HG03064 (cell line): ENCODE data around the gene LAPTM5.
"Not testable (repeated sequence)": the region's sequence is repeated elsewhere in the genome, so short reads cannot be mapped to it uniquely, and the experiment has no call there.

Experiments used
- ATAC-seq: cut with Tn5 transposase; IDR thresholded peaks from one replicate; pipeline ENCODE4 v1.9.1; 2021; ENCODE audit warnings: low read depth; ENCODE audit not compliant: unreplicated experiment

LAPTM5 gene

DNA sequence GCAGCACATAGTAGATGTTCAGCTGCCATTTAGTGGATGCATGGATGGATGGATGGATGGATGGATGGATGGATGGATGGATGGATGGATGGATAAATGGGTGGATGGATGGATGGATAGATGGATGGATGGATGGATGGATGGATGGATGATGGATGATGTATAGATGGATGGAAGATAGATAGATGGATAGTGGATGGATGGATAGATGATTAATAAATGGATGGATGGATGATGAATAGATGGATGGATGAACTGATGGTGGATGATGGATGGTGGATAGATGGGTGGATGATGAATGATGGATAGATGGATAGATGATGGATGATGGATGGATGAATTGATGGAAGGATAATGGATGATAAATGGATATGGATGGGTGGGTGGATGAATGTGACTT, 54.8 kb downstream of the LAPTM5 start:
- no peak for ATAC-seq

DNA sequence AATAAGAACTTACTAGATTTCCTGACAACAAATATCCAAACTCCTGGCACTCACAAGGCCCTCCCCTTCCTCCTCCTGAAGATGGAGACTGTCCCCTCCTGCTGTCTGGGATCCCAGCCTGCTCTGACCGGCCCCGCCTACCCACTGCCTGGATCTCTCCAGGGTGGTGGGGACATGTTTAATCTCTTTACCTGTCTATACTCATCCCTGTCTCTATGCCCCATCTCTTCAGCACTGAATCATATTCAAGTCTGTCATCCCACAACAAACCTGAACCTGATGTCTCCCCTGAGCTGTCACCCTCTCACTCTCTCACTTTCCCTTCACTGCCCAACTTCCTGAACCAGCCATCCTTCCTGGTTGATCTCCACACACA, 56.3 kb downstream of the LAPTM5 start:
- ATAC-seq = no peak

DNA sequence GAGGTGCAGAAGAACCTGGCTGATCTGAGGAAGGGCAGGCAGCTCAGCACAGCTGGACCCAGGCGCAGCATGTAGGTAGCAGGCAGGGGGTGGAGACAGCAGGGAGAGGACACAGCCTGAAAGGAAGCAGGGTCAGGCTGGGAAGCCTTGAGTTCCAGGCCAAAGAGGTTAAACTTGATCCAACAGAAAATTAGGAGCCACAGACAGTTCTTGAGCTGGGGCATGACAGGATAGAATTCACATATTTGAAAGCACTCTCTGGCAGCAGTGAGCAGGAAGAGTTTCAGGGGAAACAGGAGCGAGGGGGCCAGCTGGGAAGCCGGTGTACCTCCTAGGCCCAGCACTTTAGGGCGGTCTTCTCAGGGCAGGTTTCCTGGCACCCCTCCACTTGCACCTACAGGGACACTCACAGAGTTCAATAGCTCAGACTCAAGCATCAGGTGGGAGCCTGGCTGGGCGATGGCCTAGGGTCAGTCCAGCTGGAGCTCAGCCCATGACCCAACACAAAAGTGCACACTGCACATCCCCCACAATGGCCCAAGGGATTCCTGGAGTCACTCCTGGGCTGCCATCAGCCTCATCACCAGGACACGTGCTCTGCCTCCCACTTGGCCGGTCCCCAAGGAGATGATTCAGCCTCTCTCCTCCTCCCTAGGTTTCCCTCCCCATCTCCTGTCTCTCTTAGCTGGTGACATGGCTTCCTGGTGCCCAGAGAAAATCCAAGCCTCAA, 56.9 kb downstream of the LAPTM5 start:
- ATAC-seq = no peak

DNA sequence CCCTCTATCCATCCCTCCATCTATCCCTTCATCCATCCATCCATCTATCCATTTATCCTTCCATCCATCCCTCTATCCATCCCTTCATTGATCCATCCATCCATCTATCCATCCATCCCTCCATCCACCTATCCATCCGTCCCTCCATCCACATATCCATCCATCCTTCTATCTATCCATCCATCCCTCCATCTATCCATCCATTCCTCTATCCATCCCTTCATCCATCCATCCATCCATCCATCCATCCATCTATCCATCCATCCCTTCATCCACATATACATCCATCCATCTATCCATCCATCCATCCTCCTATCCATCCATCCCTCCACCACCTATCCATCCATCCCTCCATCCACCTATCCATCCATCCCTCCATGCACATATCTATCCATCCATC, 57.8 kb downstream of the LAPTM5 start:
- no peak for ATAC-seq

DNA sequence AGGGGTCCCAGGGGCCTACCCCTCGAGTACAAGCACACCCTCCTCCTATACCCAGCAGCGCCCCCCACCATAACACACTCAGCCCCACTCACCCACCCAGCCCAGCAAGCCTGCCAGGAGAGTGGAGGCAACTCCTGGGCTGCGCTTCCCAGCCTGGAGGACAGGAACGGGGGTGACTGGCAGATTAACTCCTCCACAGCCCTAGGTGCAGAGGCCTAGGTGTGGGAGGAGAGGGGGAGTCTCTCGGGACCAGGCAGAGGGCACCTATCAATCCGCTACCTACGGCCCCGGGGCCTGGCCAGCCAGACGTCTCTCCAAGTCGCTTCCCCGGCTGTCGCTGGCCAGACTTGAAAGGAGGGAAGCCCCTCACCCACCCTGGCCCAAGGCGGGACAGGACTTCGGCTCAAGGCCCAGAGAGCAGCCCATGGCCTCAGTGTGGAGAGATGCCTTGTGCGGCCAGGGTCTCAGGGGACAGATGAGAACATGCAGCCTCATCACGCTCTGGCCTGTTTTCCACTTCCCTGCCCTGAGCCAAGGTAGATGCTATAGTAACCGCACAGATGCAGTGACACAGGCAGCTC, 59.1 kb downstream of the LAPTM5 start:
- no peak for ATAC-seq

DNA sequence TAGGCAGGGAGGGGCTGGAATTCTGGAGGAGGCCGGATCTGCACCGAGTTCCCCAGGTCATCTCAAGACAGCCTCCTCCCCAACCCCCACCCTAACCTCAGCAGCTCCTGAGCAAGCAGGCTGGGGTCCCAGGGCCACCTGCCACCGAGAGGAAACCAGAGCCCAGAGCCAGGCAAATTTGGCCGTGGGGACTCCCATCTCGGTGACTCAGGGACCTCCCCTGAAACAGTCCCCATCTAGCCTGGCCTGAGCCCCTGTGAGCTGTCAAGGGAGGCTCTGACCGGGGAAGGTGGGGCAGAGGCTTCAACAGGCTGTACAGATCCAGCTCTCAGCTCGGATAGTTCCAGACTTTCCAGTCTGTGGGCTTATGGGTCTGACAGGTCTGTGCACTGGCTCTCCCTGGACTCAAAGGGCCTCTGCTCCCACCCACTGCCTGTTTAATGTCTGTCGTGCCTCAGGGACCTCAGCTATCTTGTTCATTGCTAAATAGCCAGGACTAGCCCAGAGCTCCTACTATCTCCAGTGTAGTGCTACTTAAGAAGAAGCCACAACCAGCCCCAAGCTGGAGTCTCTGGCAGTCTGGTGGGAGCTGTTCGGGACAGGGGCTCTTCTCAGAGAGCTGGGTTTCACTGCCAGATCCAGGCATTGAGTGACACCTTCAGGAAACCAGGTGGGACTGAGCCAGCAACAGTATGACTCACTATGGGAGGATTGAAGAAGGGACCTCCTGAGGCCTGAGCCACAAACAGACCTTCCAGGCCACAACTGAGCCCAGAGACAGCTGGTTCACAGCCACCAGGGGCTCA, 59.8 kb downstream of the LAPTM5 start:
- ATAC-seq = no peak

DNA sequence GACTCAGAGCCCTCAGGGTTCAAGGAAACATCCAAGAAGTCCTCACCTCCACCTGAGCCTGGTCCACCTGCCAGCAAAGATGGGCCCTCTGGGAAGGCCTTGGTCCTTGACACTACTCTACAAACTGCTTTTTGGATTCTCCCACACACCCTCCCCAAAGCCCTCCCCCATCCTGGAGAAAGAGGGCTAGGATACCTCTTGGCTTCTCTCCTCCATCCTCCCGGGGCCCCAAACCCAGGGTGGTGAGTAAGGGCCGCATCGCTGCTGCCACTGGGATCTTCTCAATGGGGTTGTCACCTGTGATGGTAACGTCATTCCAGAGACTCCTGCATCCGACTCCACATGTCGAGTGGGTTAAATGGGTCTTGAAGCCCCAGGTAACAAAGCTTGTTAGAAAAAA, 60.7 kb downstream of the LAPTM5 start:
- ATAC-seq = no peak

DNA sequence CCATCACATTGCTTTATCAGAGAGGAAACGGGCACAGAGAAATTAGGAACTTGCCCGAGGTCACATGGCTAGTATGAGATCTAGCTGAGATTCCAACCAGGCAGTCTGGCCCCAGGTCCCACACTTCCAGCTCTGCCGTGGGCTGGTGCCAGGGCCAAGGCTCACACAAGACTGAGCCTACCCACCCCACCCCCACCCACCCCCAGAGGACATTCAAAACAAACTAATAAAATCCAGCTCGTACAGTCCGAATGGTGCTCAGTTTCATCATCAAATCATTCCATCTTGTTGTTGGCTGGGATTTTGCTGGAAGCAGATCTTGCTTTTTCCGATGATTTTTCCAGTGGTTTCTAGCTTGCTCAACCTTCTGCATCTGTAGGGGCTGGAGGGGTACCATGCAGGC, 62.1 kb downstream of the LAPTM5 start:
- no peak for ATAC-seq

DNA sequence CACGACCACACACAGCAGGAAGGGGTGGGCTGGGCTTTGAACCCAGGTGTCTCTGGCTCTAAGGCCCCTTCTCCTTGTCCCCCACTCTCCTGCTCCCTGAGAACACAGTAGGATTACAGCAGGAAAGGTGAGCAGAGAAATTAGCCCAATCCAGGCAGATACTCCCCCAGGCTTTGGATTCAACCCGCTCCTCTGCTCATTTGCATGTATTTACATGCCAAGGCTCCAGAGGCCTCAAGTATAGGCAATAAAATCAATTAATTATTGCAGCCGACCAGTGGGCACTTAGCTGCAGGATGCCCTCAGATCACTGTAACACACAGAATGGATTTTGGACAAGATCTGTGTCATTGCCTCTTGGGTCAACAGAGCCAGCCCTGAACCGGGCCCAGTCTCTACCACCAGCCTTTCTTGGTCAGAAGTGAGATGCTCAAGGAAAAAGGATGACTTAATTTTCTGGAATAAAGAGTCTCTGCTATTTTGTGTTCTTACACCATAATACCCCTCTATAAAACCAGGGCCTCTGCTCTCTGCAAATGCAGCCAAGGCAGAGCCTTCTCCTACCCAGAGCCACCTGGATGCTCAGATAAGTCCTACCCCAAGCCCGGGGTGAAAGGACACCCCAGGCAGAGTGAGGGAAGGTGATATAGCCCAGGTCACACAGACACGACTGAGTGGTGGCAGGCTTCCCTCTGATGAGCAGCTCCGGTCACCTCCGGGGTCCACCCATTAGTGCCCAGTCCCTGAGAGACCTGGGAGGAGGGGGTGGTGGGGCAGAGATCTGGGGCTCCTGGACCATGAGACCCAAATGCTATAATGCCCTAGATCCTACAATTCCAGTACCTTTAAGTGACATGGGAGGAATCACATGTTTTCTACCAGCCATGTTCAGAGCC, 63.0 kb downstream of the LAPTM5 start:
- no peak for ATAC-seq

DNA sequence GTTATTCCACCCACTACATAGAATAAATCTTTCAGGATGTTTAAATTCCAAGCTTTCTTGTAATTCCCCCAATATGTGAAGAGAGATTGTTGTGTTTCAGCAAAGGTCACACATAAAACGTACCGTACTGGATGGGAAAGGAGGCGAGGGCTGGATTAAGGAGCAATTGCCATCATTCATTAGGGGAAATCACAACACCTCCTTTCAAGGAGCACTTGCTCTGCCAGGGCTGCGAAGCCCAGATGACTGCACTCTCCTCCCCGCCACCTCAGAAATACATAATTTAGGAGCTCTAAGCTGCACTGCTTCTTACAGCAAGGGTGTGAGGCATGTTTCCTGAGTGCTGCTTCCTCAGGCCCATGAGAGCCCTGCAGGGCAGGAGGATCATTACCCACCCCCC, 63.8 kb downstream of the LAPTM5 start:
- no peak for ATAC-seq

DNA sequence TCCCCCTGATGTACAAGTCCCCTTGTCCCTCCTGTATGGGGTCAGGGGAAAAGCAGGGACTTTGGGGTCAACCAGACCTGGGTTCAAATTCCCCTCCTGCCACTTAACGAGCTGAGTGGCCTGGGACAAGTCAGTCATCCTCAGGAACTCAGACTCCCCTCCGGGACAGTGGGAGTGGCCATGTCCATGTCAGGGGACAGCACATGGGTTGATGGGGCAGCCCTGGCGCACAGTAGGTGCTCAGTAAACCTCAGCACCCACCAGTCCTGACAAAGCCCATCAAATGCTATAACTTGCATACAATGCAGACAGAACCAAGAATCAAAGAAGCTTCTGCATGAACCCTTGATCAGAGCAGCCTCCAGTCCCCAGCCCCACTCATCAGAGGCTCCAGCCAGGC, 64.2 kb downstream of the LAPTM5 start:
- no peak for ATAC-seq

DNA sequence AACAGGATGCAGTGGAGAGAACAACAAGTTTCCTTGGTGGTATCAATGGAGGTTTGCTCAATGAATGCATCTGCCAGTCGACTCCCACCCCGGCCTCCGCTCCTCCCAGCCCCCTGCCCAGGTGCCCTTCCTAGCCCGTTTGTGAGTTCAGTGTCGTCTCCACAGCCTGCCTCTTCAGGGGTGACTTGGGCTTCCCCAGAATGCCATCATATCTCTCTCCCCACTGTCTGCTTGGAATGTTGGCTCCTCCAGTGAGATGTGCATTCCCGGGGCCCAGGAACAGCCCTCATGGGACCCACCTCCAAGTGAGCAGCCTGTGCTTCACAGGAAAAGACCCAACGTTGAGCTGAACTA, 64.6 kb downstream of the LAPTM5 start:
- no peak for ATAC-seq

DNA sequence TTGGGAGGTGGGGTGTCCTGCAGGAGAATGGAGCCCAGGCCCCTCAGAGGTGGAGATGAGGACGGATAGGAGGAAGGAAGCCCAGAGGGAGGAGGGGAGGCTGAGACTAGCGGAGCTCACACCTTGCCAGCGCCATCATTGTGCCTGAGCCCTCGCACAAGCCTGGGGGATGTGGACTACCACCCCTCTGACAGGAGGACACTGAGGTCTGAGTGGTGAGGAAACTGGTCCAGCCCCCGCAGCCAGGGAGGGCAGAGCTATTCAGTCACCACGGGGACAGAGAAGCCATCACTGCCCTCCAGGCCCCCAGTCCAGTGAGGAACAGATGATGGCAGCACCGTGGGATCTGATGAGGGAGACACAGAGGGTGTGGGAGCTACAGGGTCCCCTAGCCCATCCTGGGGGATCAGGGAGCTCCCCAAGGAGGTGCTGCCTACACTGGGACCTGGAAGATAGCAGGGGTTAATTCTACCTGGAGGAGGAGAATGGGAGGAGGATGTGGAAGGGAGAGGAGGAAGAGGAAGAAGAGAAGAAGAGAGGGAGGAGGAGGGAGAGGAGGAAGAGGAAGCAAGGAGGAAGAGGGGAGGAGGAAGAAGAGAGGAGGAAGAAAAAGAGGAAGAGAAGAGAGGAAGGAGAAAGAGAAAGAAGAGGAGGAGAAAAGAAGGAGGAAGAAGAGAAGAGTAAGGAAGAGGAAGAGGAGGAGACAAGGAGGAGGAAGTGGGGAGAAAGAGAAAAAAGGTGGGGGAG, 65.2 kb downstream of the LAPTM5 start:
- no peak for ATAC-seq

DNA sequence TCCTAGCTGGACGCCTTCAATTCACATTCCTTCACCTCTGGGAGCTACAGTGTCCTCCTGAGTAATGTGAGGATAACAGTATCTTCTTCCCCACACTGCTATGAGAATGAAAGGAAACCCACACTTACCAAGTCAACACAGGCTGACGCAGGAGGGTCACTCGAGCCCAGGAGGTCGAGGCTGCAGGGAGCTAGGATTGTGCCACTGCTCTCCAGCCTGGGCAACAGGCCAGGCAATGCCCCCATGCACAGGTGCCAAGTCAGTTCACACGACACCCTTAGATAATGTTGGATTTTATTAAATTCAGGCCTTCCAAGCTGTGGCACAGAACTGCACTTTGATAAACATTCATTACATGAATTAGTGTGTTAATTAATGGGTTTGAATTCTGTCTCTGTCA, 66.1 kb downstream of the LAPTM5 start:
- ATAC-seq = no peak

DNA sequence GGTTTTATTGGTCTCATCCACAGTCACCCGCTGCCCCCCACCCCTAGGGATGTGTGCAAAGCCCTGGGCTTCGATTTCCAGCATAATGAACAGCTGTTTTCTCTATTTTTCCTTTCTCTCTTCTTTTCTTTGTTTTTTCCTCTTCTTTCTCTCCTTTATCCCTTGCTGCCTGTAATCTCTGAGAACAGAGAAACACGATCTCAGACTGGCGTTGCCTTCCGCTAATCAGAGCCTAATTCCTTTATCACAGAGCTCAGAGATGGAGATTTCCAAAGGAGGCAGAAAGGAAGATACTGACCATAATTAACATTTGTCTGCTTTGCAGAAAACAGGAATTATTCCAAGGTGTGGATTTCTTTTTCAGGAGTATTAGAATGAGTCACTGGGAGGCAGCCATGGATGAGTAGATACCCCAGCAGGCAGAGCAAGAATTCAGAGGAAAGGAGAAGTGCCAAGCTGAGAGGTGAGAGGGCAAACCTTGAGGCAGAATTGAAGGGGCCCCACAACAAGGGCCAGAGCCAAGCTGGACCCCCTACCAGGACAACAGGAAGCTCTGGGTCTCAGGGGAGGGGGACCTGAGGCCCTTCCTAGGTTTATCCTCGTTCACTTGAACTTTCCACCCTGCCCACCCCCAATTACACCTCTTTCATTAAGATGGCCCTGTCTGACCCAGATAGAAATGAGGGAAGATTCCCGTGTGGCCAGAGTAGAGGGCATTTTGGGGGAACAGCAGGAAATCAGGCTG, 67.5 kb downstream of the LAPTM5 start:
- ATAC-seq = no peak

DNA sequence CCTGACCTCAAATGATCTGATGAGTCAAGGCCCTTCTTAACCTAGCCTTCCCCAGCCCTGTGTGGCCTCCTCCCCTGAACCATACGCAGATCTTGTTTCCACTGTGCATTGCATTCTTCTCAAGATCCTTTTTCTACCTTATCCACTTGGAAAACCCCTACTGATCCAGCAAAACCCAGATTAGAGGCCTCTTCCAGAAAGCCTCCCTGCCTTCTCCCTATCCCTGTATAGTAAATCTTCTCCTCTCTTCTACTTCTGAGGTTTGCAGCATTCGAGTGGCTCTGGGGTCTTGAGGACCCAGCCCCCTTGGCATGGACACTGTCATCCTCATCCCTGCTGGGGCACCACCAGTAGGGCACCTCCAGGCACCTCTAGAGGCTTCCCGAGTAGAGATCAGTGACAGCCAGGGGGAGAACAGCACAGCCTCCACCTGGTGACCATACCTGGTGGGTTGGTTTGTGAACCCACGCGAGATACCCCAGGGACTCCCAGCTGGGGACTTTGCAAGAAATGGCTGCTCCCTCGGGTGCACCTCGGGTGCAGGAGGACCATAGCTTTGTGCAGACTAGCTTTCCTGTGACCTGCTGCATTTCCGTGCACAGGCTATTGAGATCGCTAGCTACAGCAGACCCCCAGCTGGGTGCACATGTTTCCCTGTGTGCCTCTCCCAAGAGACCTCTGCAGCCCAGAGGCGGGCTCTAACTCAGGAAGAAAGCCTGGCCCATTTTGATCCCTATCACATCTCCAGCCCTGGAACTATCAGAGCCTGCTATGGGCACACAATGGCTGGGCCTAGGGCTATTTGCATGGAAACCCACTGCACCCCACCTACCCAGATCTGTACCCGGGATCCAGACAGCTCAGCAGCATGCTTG, 68.4 kb downstream of the LAPTM5 start:
- ATAC-seq = no peak

DNA sequence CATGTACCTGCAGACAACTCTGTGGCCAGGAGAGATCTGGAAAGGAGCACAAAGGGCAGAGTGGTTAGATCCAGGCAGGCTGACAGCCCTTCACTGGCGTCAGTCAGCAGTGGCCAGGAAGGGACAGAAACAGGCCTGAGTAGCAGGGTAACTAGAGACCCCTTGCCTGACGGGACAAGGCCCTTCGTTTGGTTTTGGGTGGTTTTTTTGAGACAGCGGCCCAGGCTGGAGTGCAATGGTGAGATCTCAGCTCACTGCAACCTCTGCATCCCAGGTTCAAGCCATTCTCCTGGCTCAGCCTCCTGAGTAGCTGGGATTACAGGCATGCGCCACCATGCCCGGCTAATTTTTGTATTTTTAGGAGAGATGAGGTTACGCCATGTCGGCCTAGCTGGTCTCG, 69.1 kb downstream of the LAPTM5 start:
- not testable (repeated sequence) for ATAC-seq

DNA sequence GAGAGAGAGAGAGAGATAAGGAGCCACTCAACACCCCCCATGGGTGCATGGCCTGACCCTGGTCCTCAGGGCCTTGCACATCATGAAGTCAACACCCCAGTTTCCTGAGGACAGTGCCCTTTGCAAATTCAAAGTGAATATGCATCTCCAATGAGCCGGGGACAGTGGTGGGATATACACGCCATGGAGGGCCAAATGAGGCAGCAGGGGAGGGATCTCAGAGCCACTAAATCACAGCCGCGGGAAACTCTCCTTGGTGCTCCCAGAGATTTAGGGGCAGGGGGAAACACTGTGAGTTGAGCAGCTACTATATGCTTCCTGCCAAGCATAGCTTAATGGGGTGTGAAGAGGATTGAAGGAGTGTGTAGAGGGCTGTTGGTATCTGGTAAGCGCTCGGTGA, 69.7 kb downstream of the LAPTM5 start:
- no peak for ATAC-seq
